CD4-positive, alpha-beta T cell treated with Interleukin-12 subunit alpha and Interleukin-12 subunit beta, for 1 hour (primary cell): ENCODE data around the gene ATP2B2.

Experiments used
- DNase-seq: peaks from one replicate; pipeline ENCODE4 v3.0.0-alpha.2; 2020

Gene ATP2B2

DNA sequence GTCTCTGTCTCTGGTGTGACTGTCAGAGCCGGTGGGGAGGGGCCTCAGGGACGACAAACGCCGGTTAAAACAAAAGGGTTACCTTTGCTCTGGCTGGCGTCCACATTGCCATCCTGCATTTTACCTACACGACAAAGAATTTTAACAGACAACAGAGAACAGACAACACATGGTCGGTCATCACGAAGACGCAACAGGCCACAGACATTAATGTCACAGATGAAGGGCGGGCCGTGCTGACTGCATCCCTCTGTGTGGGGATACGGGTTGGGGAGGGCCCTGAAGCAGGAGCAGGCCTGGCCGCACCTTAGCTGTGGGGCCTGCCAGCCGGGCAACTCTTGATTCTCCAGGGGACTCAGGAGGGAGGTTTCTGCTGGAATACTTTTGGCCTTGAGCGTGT lies 126.2 kb downstream of the ATP2B2 start:
- no peak for DNase-seq

DNA sequence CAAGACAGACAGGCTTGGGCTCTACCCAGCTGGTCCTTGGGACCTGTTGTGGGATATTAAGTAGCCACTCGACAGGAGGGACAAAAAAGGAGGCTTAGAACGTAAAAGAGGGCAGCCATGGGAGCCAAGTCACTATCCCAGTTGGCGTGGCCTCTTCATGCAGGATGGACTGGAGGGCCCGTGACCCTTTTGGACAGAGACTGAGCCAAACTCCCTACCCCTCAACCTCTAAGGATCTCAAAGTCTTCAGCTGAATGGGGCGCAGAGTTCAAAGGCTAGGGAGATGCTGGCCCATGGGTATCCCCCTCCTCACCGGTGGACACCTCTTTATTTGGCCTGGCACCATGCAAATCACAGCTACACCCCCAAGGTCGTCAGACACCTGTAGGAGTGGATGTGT lies 126.6 kb downstream of the ATP2B2 start:
- DNase-seq = no peak

DNA sequence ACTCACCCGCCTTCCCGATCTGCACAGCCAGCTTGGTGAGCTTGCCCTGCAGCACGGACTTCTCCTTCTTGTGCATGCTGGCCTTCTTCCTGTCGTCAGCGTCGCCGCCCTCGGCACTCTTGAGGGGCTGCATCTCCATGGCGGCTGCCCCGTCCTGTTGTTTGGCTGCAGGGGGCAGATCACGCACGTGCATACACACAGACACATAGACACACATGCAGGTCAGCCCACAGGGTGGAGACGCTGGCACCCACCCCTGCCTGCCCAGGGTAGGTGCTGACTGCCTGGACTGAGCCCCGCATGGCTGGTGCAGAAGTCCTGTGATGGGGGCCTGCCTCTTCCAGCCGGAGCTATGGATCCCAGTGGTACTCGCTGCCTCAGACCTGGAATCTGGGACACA lies 127.1 kb downstream of the ATP2B2 start:
- DNase-seq = no peak

DNA sequence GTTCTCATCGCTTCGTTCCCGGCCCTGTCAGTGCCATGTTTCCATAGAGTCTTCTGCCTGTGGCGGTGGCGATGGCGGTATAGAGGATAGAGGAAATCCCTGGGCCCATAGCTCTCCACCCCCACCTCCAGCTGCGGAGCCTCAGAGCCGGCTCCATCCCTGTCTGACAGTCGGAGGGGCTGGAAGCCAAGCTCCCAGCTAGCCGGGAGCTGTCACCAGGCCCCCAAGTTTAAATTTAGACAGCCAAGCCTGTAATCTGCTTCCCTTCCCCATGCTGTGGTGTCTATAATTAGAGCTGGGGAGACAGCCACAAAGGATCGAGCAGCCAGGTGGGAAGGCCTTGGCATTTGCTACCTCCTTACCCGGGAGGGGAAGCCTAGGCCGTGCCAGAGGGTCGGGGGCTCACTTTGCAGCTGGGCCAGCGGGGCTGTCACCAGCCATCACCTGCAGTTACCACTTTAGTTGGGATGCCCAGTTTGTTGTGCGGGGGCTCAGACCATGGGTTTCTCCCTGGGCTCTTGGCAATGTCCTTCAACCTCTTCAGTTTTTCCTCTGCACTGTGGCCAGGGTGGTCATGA lies 128.1 kb downstream of the ATP2B2 start:
- no peak for DNase-seq

DNA sequence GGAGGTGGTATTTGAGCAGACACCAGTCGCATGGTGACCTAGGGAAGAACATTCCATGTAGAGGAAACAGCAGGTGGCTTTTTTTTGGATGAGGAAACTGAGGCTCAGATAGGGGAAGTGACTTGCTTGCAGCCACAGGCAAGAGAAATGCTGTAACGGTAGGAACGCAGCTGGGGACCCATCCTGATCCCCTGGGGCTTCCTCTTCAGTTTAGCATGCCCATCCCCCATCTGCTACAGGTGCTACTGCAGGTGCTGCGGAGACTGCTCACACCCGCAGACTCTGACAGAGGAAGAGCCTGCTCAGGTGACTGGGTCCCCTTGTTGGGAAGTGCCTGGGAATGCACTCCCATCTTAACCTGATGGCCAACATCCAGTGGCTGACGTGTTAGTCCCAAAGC lies 129.0 kb downstream of the ATP2B2 start:
- DNase-seq = no peak

DNA sequence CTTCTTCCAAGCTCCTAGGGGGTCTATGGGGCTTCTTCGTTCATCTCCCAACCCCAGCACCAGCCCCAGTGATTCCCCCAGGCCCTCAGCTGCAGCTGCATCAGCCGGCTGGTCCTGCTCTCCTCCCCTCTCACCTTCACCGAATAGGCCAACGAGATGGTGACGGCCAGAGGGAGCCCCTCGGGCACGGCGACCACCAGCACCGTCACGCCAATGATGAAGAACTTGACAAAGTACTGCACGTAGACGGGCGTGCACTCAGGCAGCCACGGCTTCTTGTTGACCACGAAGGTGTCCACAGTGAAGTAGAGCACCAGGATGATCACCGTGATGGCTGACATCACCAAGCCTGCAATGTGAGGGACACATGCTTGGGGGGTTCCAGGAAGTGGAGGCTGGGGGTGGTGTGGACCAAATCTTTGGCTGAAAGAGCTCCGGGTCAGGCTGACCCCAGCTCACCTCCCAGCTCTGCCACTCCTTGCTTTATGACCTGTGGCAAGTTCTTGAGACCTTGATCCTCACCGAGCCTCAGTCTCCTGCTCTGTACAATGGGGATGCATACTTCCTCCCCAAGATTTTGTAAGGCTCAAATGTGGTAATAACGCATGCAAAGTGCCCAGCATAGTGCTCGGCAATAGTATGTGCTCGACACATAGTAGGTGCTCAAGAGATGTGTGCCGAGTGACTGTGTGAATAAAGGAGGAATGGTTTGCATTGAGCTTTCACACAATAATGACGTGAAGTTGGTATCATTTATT lies 129.9 kb downstream of the ATP2B2 start:
- no peak for DNase-seq

DNA sequence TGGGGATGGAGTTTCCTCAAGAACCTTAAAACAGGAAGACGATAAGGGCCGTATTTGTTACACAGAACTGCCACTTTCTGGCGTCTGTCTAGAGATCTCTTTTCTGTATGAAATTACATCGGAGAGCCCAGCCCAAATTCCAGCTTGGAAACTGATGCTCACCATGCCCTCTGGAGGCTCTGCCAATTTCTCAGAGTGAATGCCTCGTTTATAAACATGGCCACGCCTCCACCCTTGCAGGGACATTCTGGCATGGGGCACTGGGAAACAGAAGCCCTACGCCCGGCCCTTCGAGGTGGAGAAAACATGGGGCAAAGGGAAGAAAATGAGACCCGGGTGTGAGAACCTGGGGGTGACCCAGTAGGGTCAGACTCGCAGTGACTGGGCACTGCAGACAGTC lies 131.1 kb downstream of the ATP2B2 start:
- DNase-seq = no peak

DNA sequence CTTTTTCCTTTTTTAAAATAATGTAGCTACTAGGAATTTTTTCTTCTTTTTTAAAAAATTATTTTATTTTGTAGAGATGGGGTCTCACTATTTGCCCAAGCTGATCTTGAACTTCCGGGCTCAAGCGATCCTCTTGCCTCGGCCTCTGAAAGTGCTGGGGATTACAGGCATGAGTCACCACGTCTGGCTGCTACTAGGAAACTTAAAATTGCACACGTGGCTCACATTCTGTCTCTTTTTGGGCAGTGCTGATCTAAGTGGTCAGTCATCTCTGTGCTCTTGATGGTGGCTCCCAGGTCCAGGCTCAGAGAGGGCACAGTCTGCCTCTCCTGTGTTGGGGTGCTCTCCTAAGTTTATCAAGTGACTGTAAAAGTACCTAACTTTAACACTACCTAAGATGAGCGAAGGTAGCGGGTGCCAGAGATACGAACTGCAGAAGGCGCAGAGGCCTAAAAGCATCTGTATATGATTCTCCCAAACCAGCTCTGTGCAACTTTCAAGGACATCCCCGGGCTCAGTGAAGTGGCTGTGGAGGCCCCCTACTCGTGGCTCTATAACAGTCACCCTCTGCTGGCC lies 131.6 kb downstream of the ATP2B2 start:
- DNase-seq = no peak

DNA sequence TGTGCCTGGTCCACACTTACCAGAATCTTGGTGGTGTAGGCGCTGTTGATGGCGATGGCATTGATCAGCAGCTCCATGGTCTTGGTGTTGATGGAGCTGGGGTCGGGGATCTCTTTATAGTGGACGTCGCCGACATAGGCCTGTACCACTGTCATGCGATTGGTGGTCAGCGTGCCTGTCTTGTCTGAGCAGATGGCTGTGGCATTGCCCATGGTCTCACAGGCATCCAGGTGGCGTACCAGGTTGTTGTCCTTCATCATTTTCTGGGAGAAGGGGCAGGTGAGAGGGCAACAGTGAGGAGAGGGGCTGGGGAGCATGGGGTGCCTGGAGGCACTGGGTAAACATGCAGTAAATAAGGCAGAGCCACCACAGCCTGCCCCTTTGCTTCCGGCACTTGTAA lies 133.6 kb downstream of the ATP2B2 start:
- no peak for DNase-seq

DNA sequence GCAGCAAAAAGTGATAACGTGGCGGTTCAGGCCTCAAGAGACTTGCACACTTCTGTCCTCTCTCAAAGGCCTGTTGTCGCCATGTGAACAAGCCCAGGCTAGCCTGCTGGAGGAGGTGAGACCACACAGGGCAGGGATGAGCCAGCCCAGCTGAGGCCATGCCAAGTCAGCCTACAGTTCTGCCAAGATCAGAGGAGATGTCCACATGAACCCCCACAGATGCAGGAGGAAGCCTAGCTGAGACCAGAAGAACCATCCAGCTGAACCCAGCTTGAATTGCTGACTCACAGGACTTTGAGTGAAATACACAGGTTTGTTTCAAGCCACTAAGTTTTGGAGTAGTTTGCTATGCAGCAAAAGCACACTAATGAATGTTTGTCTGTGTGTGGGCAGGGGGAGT lies 134.2 kb downstream of the ATP2B2 start:
- DNase-seq = no peak

DNA sequence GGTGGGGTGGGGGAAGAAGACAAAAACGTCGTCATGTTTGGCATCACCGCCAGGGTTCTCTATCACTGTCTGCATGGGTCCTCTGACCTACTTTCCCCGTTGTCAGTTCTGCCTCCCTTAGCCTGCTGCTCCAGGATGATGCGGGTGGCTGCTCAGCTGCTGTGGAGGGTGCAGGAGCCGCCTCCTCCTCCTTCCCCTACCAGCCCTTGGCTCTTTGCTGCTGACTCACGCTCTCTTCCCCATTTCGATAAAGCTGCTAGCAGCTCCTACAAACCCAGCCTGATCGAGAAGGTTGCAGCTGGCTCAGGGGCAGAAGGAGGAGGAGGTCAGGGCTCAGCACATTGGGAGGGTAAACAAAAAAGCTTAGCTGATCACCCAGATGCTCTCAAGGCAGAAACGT lies 135.0 kb downstream of the ATP2B2 start:
- DNase-seq = no peak

DNA sequence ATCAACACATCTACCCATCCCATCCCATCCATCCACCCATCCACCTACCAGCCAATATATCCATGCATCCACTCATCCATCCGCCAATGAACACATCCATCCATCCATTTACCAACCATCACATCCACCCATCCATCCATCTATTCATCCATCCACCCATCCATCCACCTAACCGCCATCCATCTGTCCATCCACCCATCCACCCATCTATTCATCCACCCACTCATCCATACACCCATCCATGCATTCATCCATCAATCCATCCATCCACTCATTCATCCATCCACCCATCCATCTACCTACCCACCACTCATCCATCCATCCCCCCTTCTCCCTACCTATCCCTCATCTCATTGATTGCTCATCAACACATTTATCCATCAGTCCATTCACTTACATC lies 136.9 kb downstream of the ATP2B2 start:
- no peak for DNase-seq

DNA sequence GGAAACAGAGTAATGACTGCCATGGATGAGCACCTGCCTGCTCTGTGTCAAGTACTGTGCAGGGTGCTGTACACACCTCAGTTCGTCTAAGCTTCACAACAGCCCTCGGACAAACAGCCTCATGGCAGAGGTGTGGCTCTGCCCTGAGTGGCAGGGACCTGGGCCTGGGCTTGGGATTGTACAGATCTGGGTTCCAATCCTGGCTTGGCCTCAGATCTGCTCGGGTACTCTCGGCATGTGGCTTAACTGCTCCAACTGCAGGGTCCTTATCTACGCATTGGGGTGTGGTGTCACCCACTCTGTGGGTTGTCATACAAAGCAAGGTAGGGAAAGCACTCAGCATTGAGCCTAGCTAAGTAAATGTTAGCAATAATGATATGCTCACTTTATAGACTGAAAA lies 137.9 kb downstream of the ATP2B2 start:
- DNase-seq = no peak

DNA sequence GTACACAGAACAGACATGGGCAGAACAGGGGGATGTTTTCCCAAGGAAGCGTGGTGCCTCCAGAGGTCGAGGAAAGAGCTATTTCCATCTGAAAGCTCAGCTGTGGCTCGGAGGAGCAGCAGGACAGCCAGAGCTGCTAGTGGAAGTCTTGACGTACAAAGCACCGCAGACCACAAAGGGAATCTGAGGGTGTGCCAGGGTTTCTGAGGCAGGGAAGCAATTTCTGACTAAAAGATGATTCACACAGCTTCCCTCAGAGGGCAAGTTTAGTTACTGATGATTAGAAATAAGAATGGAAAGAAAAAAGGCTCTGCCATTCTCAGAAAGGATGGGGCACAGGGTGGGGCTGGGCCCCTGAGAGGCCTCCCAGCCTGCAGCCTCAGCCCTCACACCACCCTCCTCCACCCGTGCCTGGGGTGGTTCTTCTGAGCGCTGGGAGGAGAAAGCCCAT lies 138.7 kb downstream of the ATP2B2 start:
- no peak for DNase-seq

DNA sequence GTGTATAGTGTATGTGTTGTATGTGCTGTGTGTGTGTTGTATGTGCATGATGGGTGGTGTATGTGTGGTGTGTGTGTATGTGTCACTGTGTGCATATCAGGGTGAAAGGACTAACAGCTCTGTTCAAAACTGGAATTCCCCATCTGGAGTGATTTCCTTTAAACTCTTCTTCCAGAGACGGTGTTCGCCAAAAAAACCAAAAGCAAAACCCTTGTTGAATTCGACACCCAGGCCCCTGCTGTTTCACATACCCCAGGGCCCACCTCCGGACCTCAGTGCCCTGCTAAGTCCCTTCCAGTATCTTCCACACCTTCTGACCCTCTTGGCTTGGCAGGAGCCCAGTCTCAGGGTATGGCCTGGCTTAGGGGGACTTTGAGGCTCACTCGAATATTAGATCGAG lies 139.6 kb downstream of the ATP2B2 start:
- no peak for DNase-seq

DNA sequence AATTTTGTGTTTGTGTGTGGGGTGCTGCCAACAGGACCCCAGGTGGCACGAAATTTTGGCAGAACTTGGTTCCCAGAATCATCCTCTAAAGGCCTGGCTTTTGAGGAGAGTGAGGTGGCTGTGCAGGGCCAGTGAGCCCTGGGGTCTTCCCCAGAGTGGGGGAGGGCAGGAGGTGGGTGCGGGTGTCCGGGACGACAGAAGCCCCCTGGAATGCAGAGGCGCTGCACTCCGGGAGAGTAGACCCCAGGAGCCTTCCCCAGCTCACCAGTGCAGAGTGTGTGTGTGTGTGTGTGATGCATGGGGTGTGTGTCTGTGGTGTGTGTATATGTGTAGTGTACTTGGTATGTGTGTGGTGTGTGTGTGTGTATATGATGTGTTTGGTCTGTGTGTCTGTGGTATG lies 140.1 kb downstream of the ATP2B2 start:
- no peak for DNase-seq

DNA sequence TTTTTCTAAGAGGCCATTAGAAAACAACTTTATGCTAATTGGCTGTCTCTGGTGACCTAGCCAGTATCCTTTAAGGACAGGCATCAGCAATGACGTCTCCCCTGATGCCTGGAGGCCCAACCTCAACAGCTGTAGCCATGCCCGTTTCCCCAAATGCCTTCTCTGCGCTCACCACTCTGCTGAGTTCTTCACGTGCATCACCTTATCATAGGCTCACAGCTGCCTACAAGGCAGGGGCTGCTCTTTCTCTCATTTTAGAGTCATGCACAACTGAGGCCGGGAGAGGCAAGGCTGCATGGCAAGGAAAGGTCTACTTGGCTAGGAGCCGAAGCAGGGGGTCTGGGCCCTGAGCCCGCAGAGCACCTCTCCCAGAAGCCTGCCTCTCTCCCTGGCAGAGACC lies 140.6 kb downstream of the ATP2B2 start:
- DNase-seq = no peak

DNA sequence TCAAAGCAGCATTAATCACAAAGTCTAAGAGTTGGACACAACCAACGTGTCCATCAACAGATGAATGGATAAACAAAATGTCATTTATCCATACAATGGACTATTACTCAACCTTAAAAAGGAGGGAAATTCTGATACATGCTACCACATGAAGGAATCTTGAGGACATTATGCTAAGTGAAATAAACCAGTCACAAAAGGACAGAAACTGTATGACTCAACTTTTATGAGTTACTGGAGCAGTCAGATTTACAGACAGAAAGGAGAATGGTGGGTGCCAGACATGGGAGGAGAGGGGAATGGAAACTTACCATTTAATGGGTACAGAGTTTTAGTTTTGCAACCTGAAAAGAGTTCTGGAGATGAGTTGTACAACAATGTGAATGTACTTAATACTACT lies 141.5 kb downstream of the ATP2B2 start:
- no peak for DNase-seq

DNA sequence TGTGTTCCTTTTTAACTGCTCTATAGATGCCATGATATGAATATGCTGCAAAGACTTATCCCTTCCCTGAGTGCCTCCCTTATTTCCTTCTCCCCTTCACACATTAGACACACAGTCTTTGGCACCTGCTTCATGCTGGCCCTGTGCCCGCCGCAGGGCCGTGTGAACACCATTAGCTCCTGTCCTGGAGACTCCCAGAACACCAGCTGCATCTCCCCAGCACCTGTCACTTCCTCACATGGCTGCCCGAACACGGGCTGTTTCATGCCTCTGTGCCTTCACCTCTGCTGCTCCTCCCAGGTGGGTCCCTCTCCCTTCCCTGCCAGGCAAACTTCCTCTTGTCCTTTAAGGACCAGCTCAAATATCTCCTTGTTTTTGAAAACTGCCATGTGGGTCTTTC lies 144.0 kb downstream of the ATP2B2 start:
- no peak for DNase-seq

DNA sequence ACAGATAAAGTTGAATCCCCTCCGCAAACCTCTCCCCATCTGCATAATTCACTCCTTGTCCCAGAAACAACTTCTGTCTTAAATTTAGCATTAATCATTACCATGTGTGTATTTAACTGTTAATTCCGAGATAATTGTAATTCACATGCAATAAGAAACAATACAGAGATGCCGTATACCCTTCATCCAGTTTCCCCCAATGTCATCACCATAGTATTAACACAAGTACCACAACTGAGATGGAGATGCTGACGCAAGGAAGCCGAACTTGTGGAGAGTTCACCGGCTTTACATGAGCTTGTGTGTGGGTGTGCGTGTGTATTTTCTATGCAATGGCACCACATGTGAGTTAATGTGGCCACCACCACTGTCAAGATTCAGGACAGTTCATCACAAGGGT lies 144.9 kb downstream of the ATP2B2 start:
- DNase-seq = no peak

DNA sequence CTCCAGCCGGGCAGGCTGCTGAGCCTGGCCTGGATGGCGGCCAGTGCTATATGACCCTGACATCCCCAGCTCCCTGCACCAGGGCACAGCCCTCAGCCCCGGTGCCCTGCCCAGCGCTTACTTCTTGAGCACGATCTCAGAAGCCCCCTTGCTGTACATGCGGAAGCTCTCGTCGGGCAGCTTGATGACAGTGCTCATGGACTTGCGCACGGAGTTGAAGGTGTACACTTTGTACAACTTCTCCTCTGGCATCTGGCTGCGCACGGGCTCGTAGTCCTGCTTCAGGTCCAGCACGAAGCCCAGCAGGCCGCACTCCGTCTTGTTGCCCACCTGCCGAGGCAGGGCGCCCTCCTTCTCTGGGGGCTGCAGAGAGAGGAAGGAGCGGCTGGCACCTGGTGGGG lies 145.6 kb downstream of the ATP2B2 start:
- DNase-seq = no peak

DNA sequence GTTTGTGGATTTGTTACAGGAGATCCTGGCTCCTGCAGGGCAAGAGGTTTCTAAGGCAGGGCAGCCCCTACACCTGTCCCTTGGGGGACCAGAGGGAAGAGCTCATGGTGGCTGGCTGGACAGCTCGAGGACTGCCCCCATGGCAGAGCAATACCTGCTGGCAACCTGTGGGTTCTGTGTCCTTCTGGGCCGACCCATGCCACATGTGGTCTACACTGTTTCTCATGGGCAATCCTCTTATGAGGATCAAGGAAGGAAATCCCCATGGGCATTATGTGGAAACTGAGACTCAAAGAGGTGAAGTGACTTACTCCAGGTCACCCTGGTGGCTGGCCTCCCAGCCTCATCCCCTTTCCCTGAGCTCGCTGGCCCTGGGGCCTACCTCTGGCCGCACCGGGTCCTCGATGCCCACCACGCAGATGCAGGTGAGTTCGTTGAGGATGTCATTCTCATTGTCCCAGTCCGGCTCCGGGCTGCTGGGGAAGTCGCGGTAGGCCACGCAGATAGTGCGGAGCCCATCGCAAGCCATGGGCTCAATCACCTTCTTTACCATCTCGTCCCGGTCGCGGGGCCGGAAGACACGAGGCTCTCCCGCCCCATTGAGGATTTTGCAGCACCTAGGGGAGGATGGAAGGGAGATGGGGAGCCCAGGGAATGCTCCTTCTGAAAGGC lies 146.9 kb downstream of the ATP2B2 start:
- no peak for DNase-seq

DNA sequence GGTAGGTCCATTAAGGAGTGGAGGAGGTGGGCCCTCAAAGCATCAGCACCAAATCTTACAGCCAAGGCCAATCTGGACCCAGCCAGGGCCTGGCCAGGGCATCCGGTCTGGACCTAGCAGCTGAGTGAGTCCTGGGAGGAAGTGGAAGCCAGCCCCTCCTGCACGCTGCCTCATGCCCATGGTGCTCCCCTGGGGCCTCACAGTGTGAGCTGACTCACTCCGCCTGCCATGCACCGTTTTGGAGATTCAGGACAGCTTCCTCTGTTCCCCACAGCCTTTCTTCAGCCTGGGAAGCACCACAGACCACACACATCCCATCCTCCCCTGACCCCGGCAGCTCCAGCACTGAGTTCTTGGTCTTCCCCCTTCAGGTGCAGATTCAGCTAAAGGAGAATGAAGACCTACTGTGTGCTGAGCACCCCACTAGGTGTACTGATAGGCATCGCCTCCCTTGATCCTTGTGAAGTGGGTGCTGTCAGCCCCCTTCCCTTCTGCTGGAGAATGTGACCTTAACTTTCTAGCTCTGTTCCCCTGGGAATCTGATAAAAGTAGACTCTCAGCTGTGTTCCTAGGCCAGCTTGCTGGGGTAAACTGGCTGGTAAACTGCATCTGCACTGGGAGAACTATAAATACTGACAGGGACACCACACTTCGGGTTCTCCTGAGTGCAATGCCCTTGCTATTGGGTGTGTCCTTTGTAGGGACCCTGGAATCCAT lies 147.6 kb downstream of the ATP2B2 start:
- DNase-seq = no peak
